Psoas muscle (tissue), 8 donors: ENCODE measurements around the gene ZSWIM5. TPM values are rescaled to one million over a fixed set of nuclear protein-coding genes. Genes with fewer than 3 reads are reported as not detected.

Source experiments
- ATAC-seq, 4 donors: fragments of 200-7000 bp; cut with Tn5 transposase; one replicate each; pipeline ENCODE4 v1.9.1; 2020; ENCODE audit warnings: moderate library complexity in 3 of 4, mild to moderate bottlenecking in 2 of 4
- DNase-seq, 2 donors: peaks; one replicate each; pipeline ENCODE4 v3.0.0-alpha.2; 2020
- H3K27ac ChIP-seq: fragments of 200-600 bp; one replicate; pipeline ENCODE4 v1.8.0; 2022
- H3K27me3 ChIP-seq, 3 donors: fragments of 200-600 bp in 1 of 3; one replicate each; pipeline versions ENCODE4 v1.6.1 to v1.8.0; 2013 to 2022; ENCODE audit warnings: low read length in 2 of 3, mild to moderate bottlenecking in 2 of 3, moderate library complexity in 1 of 3; ENCODE audit not compliant: insufficient read depth in 3 of 3
- H3K36me3 ChIP-seq, 2 donors: fragments of 200-600 bp in 1 of 2; one replicate each; pipeline versions ENCODE4 v1.6.1 to v1.8.0; 2013 to 2022; ENCODE audit warnings: low read depth in 1 of 2, mild to moderate bottlenecking in 1 of 2, moderate library complexity in 1 of 2; ENCODE audit not compliant: insufficient read depth in 1 of 2
- H3K4me1 ChIP-seq: fragments of 200-600 bp; one replicate; pipeline ENCODE4 v1.8.0; 2022
- H3K4me3 ChIP-seq: fragments of 200-600 bp; one replicate; pipeline ENCODE4 v1.8.0; 2022; ENCODE audit warnings: mild to moderate bottlenecking
- H3K9me3 ChIP-seq: fragments of 200-600 bp; one replicate; pipeline ENCODE4 v1.8.0; 2022
- CTCF ChIP-seq: fragments of 200-600 bp; IDR thresholded peaks from one replicate; pipeline ENCODE4 v1.8.0; 2022; ENCODE audit warnings: antibody characterized with exemption
- WGBS, 3 donors: extraction: QIAGEN DNeasy Blood & Tissue Kit; methylation state at CpG; one replicate each; pipeline versions ENCODE4 v1.1.6 to v1.1.7; 2013; 5-methylcytosine and 5-hydroxymethylcytosine counted together
- intact Hi-C, 2 donors: fragments of 100-400 bp; cut with DNase I; formaldehyde crosslinking; loops; one replicate each; pipeline versions ENCODE4 v1.11.0 to v1.14.2; 2022
- polyA plus RNA-seq, 3 donors: library from polyadenylated mRNA; stranded (reverse); fragments of 200-250 nt; gene quantifications; one replicate each; pipeline ENCODE4 v1.2.3, GENCODE V29; 2013
- total RNA-seq, 4 donors: library from RNA; stranded (reverse); fragmentation: NEBNext Ultra II Directional in 2 of 4; extraction: Animal tissue kit (Norgen Biotek cat#: 25700) in 2 of 4; gene quantifications; one replicate each; pipeline versions ENCODE4 v1.2.1 to v1.2.4, GENCODE V29; 2021 to 2023
- donor health status: healthy with polysubstance abuse.
- donor health status: DM: no; HTN: no; CAD: no; lungs with moderate emphysema.
- donor health status: Bipolar disorder and iron deficiency.
- donor health status: healthy.
- donor health status: DM: yes; HTN: yes; CAD: no.
- donor health status: DM: no; HTN: no; CAD: no.
- donor health status: DM: no; HTN: no; CAD: no.
- donor health status: DM: yes; HTN: yes; CAD: no.

The ZSWIM5 gene
- total and polyA plus RNA-seq, 7 donors, result 0.03 to 0.98 (median 0.50) TPM

- whole genome bisulfite sequencing, 3 donors, result 76 to 84% (median 77%) methylated on average over 11 of the region's 11 CpGs
- ATAC-seq, result no peak
- Histone ChIP-seq H3K4me1 (peaks cover 14% of the 10 kb centered on the region), H3K4me3 (no peak overlapping the region), H3K27ac (no peak overlapping the region), H3K9me3 (no peaks in the 10 kb centered on the region), H3K36me3 (peaks cover 14 to 78% of the 10 kb centered on the region in 2 donors), H3K27me3 (no peaks in the 10 kb centered on the region)
- TF ChIP-seq CTCF, result no peak
- intact Hi-C loops, result loop anchor here in 1 of 2 donors (10.0 kb wide), 1 partner anchor 173 kb away; no protein-coding TSS in a partner anchor
- DNase-seq, result no peak
Measured at GRCh38 chr1:45007311-45007710, 199.1 kb downstream of the ZSWIM5 start.

- intact Hi-C loops, result loop anchor here in 1 of 2 donors (10.0 kb wide), 1 partner anchor 171 kb away; no protein-coding TSS in a partner anchor
- 73 to 81% (median 78%) methylated on average over 6 of the region's 6 CpGs for WGBS, 3 donors
Measured at GRCh38 chr1:45005761-45006160, 200.6 kb downstream of the ZSWIM5 start.

GRCh38 chr1:45004281-45004920 lies 202.0 kb downstream of the ZSWIM5 start:
- no peaks in the 10 kb centered on the region for H3K27me3 ChIP-seq
- TF ChIP-seq CTCF, result no peak
- H3K4me1 ChIP-seq, result peaks cover 7% of the 10 kb centered on the region
- no peak overlapping the region for H3K4me3 ChIP-seq
- DNase-seq (no peak), ATAC-seq (no peak)
- WGBS, 3 donors, result 71 to 74% (median 73%) methylated on average over 7 of the region's 7 CpGs
- intact Hi-C loops, result loop anchor here in 1 of 2 donors (10.0 kb wide), 1 partner anchor 170 kb away; no protein-coding TSS in a partner anchor
- no peaks in the 10 kb centered on the region for H3K9me3 ChIP-seq
- H3K36me3 ChIP-seq, result peaks cover 14 to 79% of the 10 kb centered on the region in 2 donors
- no peak overlapping the region for H3K27ac ChIP-seq

More at GRCh38 chr1:45005761-45006160, 200.6 kb downstream of the ZSWIM5 start:
- no peak for DNase-seq
- no peaks in the 10 kb centered on the region for H3K9me3 ChIP-seq
- no peak for TF ChIP-seq CTCF
- ATAC-seq, result no peak
- H3K27ac ChIP-seq, result no peak overlapping the region
- no peaks in the 10 kb centered on the region for H3K27me3 ChIP-seq
- no peak overlapping the region for H3K4me3 ChIP-seq
- peaks cover 11% of the 10 kb centered on the region for H3K4me1 ChIP-seq
- peaks cover 14 to 86% of the 10 kb centered on the region in 2 donors for H3K36me3 ChIP-seq

GRCh38 chr1:45003741-45004140 lies 202.7 kb downstream of the ZSWIM5 start:
- intact Hi-C loops, result loop anchor here in 1 of 2 donors (10.0 kb wide), 1 partner anchor 169 kb away; no protein-coding TSS in a partner anchor
- ATAC-seq (no peak), DNase-seq (no peak)
- peaks cover 6% of the 10 kb centered on the region for H3K4me1 ChIP-seq
- WGBS, 3 donors, result 85 to 92% (median 86%) methylated on average over 14 of the region's 14 CpGs
- no peak overlapping the region for H3K4me3 ChIP-seq
- no peaks in the 10 kb centered on the region for H3K27me3 ChIP-seq
- H3K27ac ChIP-seq, result no peak overlapping the region
- no peaks in the 10 kb centered on the region for H3K9me3 ChIP-seq
- H3K36me3 ChIP-seq, result peaks cover 14 to 72% of the 10 kb centered on the region in 2 donors
- TF ChIP-seq CTCF, result no peak
